Mucosa of rectum (tissue), 2 donors: ENCODE measurements around the gene TYMP.
A peak's percentile ranks its signal among the peaks of the same experiment; 100 is the strongest.

Experiments used
- H3K27ac ChIP-seq, 2 donors: one replicate each; pipeline ENCODE4 v1.7.0; 2013; ENCODE audit warnings: inconsistent platforms in 2 of 2, low read depth in 2 of 2, low read length in 2 of 2
- H3K27me3 ChIP-seq, 2 donors: one replicate each; pipeline ENCODE4 v1.7.0; 2013; ENCODE audit warnings: low read length in 2 of 2; ENCODE audit not compliant: control insufficient read depth in 2 of 2, insufficient read depth in 2 of 2
- H3K36me3 ChIP-seq, 2 donors: one replicate each; pipeline ENCODE4 v1.7.0; 2013; ENCODE audit warnings: low read length in 2 of 2; ENCODE audit not compliant: control insufficient read depth in 2 of 2, insufficient read depth in 2 of 2
- H3K4me1 ChIP-seq, 2 donors: one replicate each; pipeline ENCODE4 v1.7.0; 2013; ENCODE audit warnings: low read length in 2 of 2, mild to moderate bottlenecking in 1 of 2; ENCODE audit not compliant: control insufficient read depth in 2 of 2, insufficient read depth in 2 of 2
- H3K4me3 ChIP-seq, 2 donors: one replicate each; pipeline ENCODE4 v1.7.0; 2013; ENCODE audit warnings: low read length in 2 of 2
- H3K9ac ChIP-seq, 2 donors: one replicate each; pipeline ENCODE4 v1.7.0; 2013; ENCODE audit warnings: low read length in 2 of 2, low read depth in 1 of 2, mild to moderate bottlenecking in 1 of 2
- H3K9me3 ChIP-seq, 2 donors: one replicate each; pipeline ENCODE4 v1.7.0; 2013; ENCODE audit warnings: low read length in 2 of 2; ENCODE audit not compliant: control insufficient read depth in 2 of 2
- donor health status: healthy.
- donor health status: Normal muscosa, but diverticular disease.

TYMP gene

DNA sequence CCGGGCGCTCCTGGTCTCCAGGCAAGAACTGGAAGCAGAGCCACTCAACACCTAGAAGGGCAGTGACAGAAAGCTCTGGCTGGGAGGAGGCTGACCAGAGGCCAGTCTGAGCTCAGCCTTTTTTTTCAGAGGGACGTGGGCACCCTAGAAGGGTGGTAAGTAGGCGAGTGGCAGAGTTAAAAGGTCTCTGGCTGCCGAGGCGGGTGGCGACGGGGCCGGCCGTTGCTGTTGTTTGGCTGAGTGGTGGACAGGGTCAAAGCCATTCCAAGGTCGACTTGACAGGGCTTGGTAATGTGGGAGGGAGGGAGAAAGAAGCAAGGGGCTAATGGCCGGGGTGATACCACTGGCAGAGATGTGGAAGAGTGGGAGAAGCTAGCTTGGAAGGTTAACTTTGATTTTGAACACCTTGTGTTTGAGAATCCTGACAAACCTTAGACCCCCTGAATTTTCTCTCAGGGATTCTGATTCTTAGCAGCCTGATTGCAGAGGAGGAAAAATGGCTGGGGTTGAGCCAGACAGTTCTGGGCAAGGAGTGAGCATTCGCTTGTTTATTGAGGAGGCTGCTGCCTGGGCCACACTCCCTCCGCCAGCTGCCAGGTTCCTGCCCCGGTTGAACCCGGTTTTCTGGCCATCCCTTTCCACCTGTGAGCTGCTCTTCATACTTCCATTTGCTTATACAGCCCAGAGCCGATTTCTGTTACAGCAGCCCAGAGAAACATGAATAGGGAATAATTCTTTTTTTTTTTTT lies 33.8 kb upstream of the TYMP start:
- Histone ChIP-seq H3K9me3 (no peaks in the 10 kb centered on the region), H3K4me1 (peaks cover 9 to 17% of the 10 kb centered on the region in 2 donors), H3K27me3 (no peaks in the 10 kb centered on the region), H3K4me3 (peak overlapping the region; percentile 73 to 93), H3K9ac (peak overlapping the region; percentile 84 to 93), H3K27ac (peak overlapping the region; percentile 89 to 95), H3K36me3 (peaks cover 0 to under 1% of the 10 kb centered on the region in 2 donors)

GRCh38 chr22:50562523-50563412 lies 33.0 kb upstream of the TYMP start, which contains the start of gene SYCE3:
Gene SYCE3 (minus strand): TSS chr22:50562919. CDS start chr22:50556405, 6,514 bp downstream.
- H3K4me1 ChIP-seq, result peaks cover 8 to 15% of the 10 kb centered on the region in 2 donors
- H3K4me3 ChIP-seq, result peak within 1 kb of the TSS; percentile 73 to 93
- H3K27ac ChIP-seq, result peak within 1 kb of the TSS; percentile 89 to 95
- no peaks in the 10 kb centered on the region for H3K9me3 ChIP-seq
- H3K9ac ChIP-seq, result peak within 1 kb of the TSS; percentile 84 to 93
- no peaks in the 10 kb centered on the region for H3K27me3 ChIP-seq
- H3K36me3 ChIP-seq, result no peaks in the 10 kb centered on the region

- Histone ChIP-seq H3K4me1 (peaks cover 8 to 15% of the 10 kb centered on the region in 2 donors), H3K9me3 (no peaks in the 10 kb centered on the region), H3K4me3 (no peak overlapping the region), H3K36me3 (no peaks in the 10 kb centered on the region), H3K27ac (no peak overlapping the region), H3K9ac (no peak overlapping the region), H3K27me3 (no peaks in the 10 kb centered on the region)
Measured at GRCh38 chr22:50561401-50562358, 31.9 kb upstream of the TYMP start.

DNA sequence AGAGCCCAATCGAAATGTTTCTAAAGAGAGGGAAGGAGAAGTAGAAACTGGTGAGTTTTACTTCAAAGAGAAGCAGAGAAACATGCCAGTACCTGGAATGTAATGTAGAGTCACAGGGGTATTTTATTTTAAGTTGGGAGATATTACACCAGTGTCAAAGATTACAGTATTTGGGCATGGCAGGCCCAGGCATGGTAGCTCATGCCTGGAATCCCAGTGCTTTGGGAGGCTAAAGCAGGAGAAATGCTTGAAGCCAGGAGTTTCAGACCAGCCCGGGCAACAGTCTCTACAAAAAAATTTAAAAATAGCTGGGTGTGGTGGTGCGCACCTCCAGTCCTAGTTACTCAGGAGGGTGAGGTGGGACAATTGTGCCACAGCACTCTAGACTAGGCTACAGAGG lies 30.2 kb upstream of the TYMP start:
- H3K36me3 ChIP-seq, result no peaks in the 10 kb centered on the region
- H3K27ac ChIP-seq, result no peak overlapping the region
- H3K4me3 ChIP-seq, result no peak overlapping the region
- H3K4me1 ChIP-seq, result peaks cover 8 to 15% of the 10 kb centered on the region in 2 donors
- no peaks in the 10 kb centered on the region for H3K9me3 ChIP-seq
- no peak overlapping the region for H3K9ac ChIP-seq
- H3K27me3 ChIP-seq, result no peaks in the 10 kb centered on the region

- Histone ChIP-seq H3K4me3 (no peak overlapping the region), H3K36me3 (no peaks in the 10 kb centered on the region), H3K9me3 (no peaks in the 10 kb centered on the region), H3K9ac (no peak overlapping the region), H3K4me1 (no peaks in the 10 kb centered on the region), H3K27ac (no peak overlapping the region), H3K27me3 (no peaks in the 10 kb centered on the region)
Measured at GRCh38 chr22:50556703-50557102, 26.9 kb upstream of the TYMP start.

DNA sequence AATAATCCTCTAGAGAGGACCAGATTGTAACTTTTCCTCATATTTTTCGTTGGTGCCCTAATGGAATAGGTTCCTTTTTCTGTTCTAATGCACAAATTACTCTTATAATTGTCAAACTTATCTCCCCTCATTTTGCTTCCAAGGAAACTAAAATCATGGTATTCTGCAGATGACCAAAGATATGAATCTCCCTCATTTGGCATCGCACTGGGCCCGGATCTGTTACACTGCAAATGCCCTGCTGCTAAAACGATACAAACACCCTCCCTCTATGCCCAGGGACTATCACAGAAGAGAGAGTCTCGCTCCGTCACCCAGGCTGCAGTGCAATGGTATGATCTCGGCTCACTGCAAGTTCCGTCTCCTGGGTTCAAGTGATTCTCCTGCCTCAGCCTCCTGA lies 23.5 kb upstream of the TYMP start:
- Histone ChIP-seq H3K9me3 (no peaks in the 10 kb centered on the region), H3K27me3 (peaks cover under 1 to 10% of the 10 kb centered on the region in 2 donors), H3K4me3 (no peak overlapping the region), H3K27ac (no peak overlapping the region), H3K4me1 (peaks cover 3 to 4% of the 10 kb centered on the region in 2 donors), H3K36me3 (no peaks in the 10 kb centered on the region), H3K9ac (no peak overlapping the region)

- no peaks in the 10 kb centered on the region for H3K9me3 ChIP-seq
- peaks cover 3 to 4% of the 10 kb centered on the region in 2 donors for H3K4me1 ChIP-seq
- H3K4me3 ChIP-seq, result no peak overlapping the region
- H3K27me3 ChIP-seq, result peaks cover 9 to 10% of the 10 kb centered on the region in 2 donors
- H3K27ac ChIP-seq, result no peak overlapping the region
- no peak overlapping the region for H3K9ac ChIP-seq
- no peaks in the 10 kb centered on the region for H3K36me3 ChIP-seq
Measured at GRCh38 chr22:50551160-50551752, 21.4 kb upstream of the TYMP start.

DNA sequence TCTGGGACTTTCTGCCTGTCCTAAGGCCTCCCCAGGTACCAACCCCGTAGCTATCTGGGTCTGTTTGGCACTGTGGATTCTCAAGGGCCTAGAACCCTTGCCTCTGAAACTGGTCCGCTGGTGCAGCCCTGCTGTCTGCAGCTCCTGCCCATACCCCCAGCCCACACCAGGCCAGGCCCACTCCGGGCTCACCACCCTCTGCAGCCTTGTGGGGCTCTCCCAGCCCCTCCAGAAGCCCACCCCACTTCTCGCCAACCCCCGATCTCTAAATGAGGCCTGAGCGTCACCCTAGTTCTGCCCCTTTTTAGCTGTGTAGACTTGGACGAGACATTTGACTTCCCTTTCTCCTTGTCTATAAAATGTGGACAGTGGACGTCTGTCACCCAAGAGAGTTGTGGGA lies 20.6 kb upstream of the TYMP start:
- H3K27ac ChIP-seq, result no peak overlapping the region
- peaks cover 3 to 4% of the 10 kb centered on the region in 2 donors for H3K4me1 ChIP-seq
- H3K36me3 ChIP-seq, result no peaks in the 10 kb centered on the region
- H3K9me3 ChIP-seq, result no peaks in the 10 kb centered on the region
- no peak overlapping the region for H3K9ac ChIP-seq
- peaks cover 10 to 13% of the 10 kb centered on the region in 2 donors for H3K27me3 ChIP-seq
- H3K4me3 ChIP-seq, result no peak overlapping the region
